SK-N-SH (cell line): ENCODE data around the gene RTN3.

Experiments
- CHD2 ChIP-seq: fragments of 150-350 bp; IDR thresholded peaks from 2 replicates; pipeline ENCODE4 v1.6.1; 2018; ENCODE audit warnings: low read length; ENCODE audit not compliant: partially characterized antibody
- CTCF ChIP-seq: fragments of 200-600 bp; sonication (generic); IDR thresholded peaks from 2 replicates; pipeline ENCODE4 v1.6.1; 2017; ENCODE audit warnings: antibody characterized with exemption, mild to moderate bottlenecking, moderate library complexity
- EZH2phosphoT487 ChIP-seq: fragments of 200-600 bp; sonication (generic); IDR thresholded peaks from 2 replicates; pipeline ENCODE4 v1.6.1; 2017; ENCODE audit warnings: low read depth, mixed run types, mild to moderate bottlenecking, antibody characterized with exemption, moderate library complexity, borderline replicate concordance
- FOXM1 ChIP-seq: IDR thresholded peaks from 2 replicates; pipeline ENCODE4 v1.4.0; 2012; ENCODE audit warnings: low read depth, mild to moderate bottlenecking
- GABPA ChIP-seq: IDR thresholded peaks from 2 replicates; pipeline ENCODE4 v1.4.0; 2012; ENCODE audit warnings: low read depth, mild to moderate bottlenecking
- MAX ChIP-seq: IDR thresholded peaks from 2 replicates; pipeline ENCODE4 v1.4.0; 2012; ENCODE audit warnings: low read depth
- NFIC ChIP-seq: IDR thresholded peaks from 2 replicates; pipeline ENCODE4 v1.4.0; 2012; ENCODE audit warnings: borderline replicate concordance
- TEAD4 ChIP-seq: IDR thresholded peaks from 2 replicates; pipeline ENCODE4 v1.4.0; 2012; ENCODE audit warnings: mild to moderate bottlenecking, borderline replicate concordance; ENCODE audit not compliant: insufficient read depth
- USF1 ChIP-seq: IDR thresholded peaks from 2 replicates; pipeline ENCODE4 v1.4.0; 2012; ENCODE audit warnings: low read depth, borderline replicate concordance
- USF2 ChIP-seq: fragments of 150-350 bp; IDR thresholded peaks from 2 replicates; pipeline ENCODE4 v1.6.1; 2017; ENCODE audit warnings: antibody characterized with exemption, low read length, low read depth, borderline replicate concordance

- TF ChIP-seq GABPA = no peak
- no peak for TF ChIP-seq CTCF
- no peak for TF ChIP-seq USF1
- TF ChIP-seq MAX = no peak
- TF ChIP-seq CHD2 = no peak
- no peak for TF ChIP-seq USF2
- no peak for TF ChIP-seq FOXM1
- TF ChIP-seq EZH2phosphoT487 = no peak
- TF ChIP-seq TEAD4 = no peak
- TF ChIP-seq NFIC = no peak
These were observed 29.3 kb downstream of the RTN3 start for GRCh38 chr11:63710476-63711217.
